ENCODE data around the gene SF3A1.

The SF3A1 gene

GRCh38 chr22:30306627-30307011 is 50.1 kb downstream of the SF3A1 start:
- no peak for TF ChIP-seq CTCF (IDR thresholded peaks at IDR 0.05; ENCODE audit: low read depth, low read length, missing control alignments)
- in situ Hi-C loops (cut with HindIII; ENCODE audit: low sequenced_read_pairs): no loop called here
- no peak for DNase-seq (ENCODE audit: low read depth)
- no peak overlapping the region for H3K4me3 ChIP-seq (ENCODE audit: low read depth, low read length)

- DNase-seq (ENCODE audit: low read depth): no peak
- in situ Hi-C loops (cut with HindIII; ENCODE audit: low sequenced_read_pairs): no loop called here
- H3K4me3 ChIP-seq (ENCODE audit: low read depth, low read length): no peak overlapping the region
- no peak for TF ChIP-seq CTCF (IDR thresholded peaks at IDR 0.05; ENCODE audit: low read depth, low read length, missing control alignments)
These were observed 50.6 kb downstream of the SF3A1 start for GRCh38 chr22:30305906-30306626.

GRCh38 chr22:30305519-30305905 is 51.2 kb downstream of the SF3A1 start:
- in situ Hi-C loops (cut with HindIII; ENCODE audit: low sequenced_read_pairs): no loop called here
- no peak overlapping the region for H3K4me3 ChIP-seq (ENCODE audit: low read depth, low read length)
- no peak for TF ChIP-seq CTCF (IDR thresholded peaks at IDR 0.05; ENCODE audit: low read depth, low read length, missing control alignments)
- DNase-seq (ENCODE audit: low read depth): no peak

GRCh38 chr22:30304495-30305244 is 52.0 kb downstream of the SF3A1 start:
- no peak for TF ChIP-seq CTCF (IDR thresholded peaks at IDR 0.05; ENCODE audit: low read depth, low read length, missing control alignments)
- H3K4me3 ChIP-seq (ENCODE audit: low read depth, low read length): no peak overlapping the region
- DNase-seq (ENCODE audit: low read depth): no peak
- in situ Hi-C loops (cut with HindIII; ENCODE audit: low sequenced_read_pairs): no loop called here

- in situ Hi-C loops (cut with HindIII; ENCODE audit: low sequenced_read_pairs): no loop called here
- H3K4me3 ChIP-seq (ENCODE audit: low read depth, low read length): no peak overlapping the region
- no peak for DNase-seq (ENCODE audit: low read depth)
- no peak for TF ChIP-seq CTCF (IDR thresholded peaks at IDR 0.05; ENCODE audit: low read depth, low read length, missing control alignments)
These were observed 53.9 kb downstream of the SF3A1 start for GRCh38 chr22:30302810-30303138.

- no peak for TF ChIP-seq CTCF (IDR thresholded peaks at IDR 0.05; ENCODE audit: low read depth, low read length, missing control alignments)
- in situ Hi-C loops (cut with HindIII; ENCODE audit: low sequenced_read_pairs): no loop called here
- H3K4me3 ChIP-seq (ENCODE audit: low read depth, low read length): no peak overlapping the region
- peak; percentile 89 for DNase-seq (ENCODE audit: low read depth)
These were observed 54.5 kb downstream of the SF3A1 start for GRCh38 chr22:30301995-30302809.
